ENCODE data around the gene NLN. TPM values are rescaled to one million over a fixed set of nuclear protein-coding genes. Genes with fewer than 3 reads are reported as not detected.

The NLN gene
- total RNA-seq, 6 donors from 2014 or later = 4.2 to 20.8 (median 13.1) TPM

GRCh38 chr5:65797481-65797880 is 75.5 kb downstream of the NLN start:
- no peak for ATAC-seq (ENCODE audit: low FRiP score in 2 of 2)
- H3K27ac ChIP-seq = no peak overlapping the region
- DNase-seq = no peak
- no peaks in the 10 kb centered on the region for H3K4me1 ChIP-seq
- 81 to 83% methylated on average over 2 of the region's 2 CpGs for WGBS, 2 donors
- no peak overlapping the region for H3K4me3 ChIP-seq
- no peaks in the 10 kb centered on the region for H3K36me3 ChIP-seq
- TF ChIP-seq POLR2AphosphoS5 (IDR thresholded peaks at IDR 0.05) (no peak), CTCF (IDR thresholded peaks at IDR 0.05) (no peak), POLR2A (IDR thresholded peaks at IDR 0.05) (no peak), EP300 (IDR thresholded peaks at IDR 0.05) (no peak)
- no peaks in the 10 kb centered on the region for H3K9me3 ChIP-seq
- no peaks in the 10 kb centered on the region for H3K27me3 ChIP-seq

- Histone ChIP-seq H3K27me3 (no peaks in the 10 kb centered on the region), H3K36me3 (no peaks in the 10 kb centered on the region), H3K27ac (no peak overlapping the region), H3K4me3 (no peak overlapping the region), H3K4me1 (no peaks in the 10 kb centered on the region), H3K9me3 (peaks cover 0 to 3% (median 0%) of the 10 kb centered on the region in 4 donors)
- ATAC-seq (ENCODE audit: low FRiP score in 2 of 2) (no peak), DNase-seq (no peak)
- TF ChIP-seq POLR2AphosphoS5 (IDR thresholded peaks at IDR 0.05) (no peak), EP300 (IDR thresholded peaks at IDR 0.05) (no peak), CTCF (IDR thresholded peaks at IDR 0.05) (no peak), POLR2A (IDR thresholded peaks at IDR 0.05) (no peak)
- 82 to 86% methylated on average over 1 of the region's 1 CpG for WGBS, 2 donors
These were observed 77.9 kb downstream of the NLN start for GRCh38 chr5:65799857-65800256.

- Histone ChIP-seq H3K27me3 (no peaks in the 10 kb centered on the region), H3K27ac (peak overlapping the region in 2 of 4 donors; percentile 13 to 36), H3K36me3 (no peaks in the 10 kb centered on the region), H3K4me3 (no peak overlapping the region), H3K4me1 (no peaks in the 10 kb centered on the region), H3K9me3 (peaks cover 0 to 3% (median 0%) of the 10 kb centered on the region in 4 donors)
- 67 to 76% methylated on average over 3 of the region's 3 CpGs for WGBS, 2 donors
- no peak for ATAC-seq (ENCODE audit: low FRiP score in 2 of 2)
- DNase-seq = no peak
- TF ChIP-seq CTCF (IDR thresholded peaks at IDR 0.05) = no peak
- TF ChIP-seq POLR2AphosphoS5 (IDR thresholded peaks at IDR 0.05) = no peak
- no peak for TF ChIP-seq POLR2A (IDR thresholded peaks at IDR 0.05)
- TF ChIP-seq EP300 (IDR thresholded peaks at IDR 0.05) = no peak
These were observed 78.8 kb downstream of the NLN start for GRCh38 chr5:65800775-65801174.

DNA sequence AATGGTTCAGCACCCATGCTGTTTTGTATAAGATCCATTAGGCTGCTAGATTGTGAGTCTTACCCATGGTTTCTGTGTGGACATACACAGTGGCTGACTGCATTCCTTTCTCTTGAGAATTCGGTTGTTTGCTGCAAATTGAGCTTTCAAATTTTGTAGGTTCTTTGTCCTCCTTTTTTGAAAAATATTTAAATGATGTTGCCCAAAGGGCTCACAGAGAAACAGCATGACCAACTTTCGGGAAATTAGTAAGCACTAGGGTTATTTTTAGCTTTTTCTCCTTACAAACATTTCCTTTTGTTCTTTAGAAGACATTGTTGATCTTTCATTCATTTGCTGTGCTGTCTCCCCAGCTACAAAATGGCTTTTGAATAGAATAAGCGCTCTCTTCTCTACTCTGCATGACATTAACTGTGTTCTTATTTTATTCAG is 79.4 kb downstream of the NLN start:
- H3K4me3 ChIP-seq = no peak overlapping the region
- TF ChIP-seq POLR2AphosphoS5 (IDR thresholded peaks at IDR 0.05) (no peak), CTCF (IDR thresholded peaks at IDR 0.05) (no peak), EP300 (IDR thresholded peaks at IDR 0.05) (no peak), POLR2A (IDR thresholded peaks at IDR 0.05) (no peak)
- no peaks in the 10 kb centered on the region for H3K36me3 ChIP-seq
- no peaks in the 10 kb centered on the region for H3K27me3 ChIP-seq
- ATAC-seq (ENCODE audit: low FRiP score in 2 of 2) (no peak), DNase-seq (no peak)
- 65 to 67% methylated on average over 3 of the region's 3 CpGs for WGBS, 2 donors
- H3K4me1 ChIP-seq = no peaks in the 10 kb centered on the region
- H3K27ac ChIP-seq = peak overlapping the region in 2 of 4 donors; percentile 13 to 36
- peaks cover 0 to 3% (median 0%) of the 10 kb centered on the region in 4 donors for H3K9me3 ChIP-seq

- no peaks in the 10 kb centered on the region for H3K4me1 ChIP-seq
- TF ChIP-seq EP300 (IDR thresholded peaks at IDR 0.05) (no peak), CTCF (IDR thresholded peaks at IDR 0.05) (no peak), POLR2A (IDR thresholded peaks at IDR 0.05) (no peak), POLR2AphosphoS5 (IDR thresholded peaks at IDR 0.05) (no peak)
- peaks cover 0 to 3% (median 0%) of the 10 kb centered on the region in 4 donors for H3K9me3 ChIP-seq
- no peaks in the 10 kb centered on the region for H3K27me3 ChIP-seq
- no peak overlapping the region for H3K4me3 ChIP-seq
- H3K36me3 ChIP-seq = no peaks in the 10 kb centered on the region
- no peak overlapping the region for H3K27ac ChIP-seq
- ATAC-seq (ENCODE audit: low FRiP score in 2 of 2) = peak in 1 of 2 donors; percentile 39
- 98 to 100% methylated on average over 1 to 7 of the region's 7 CpGs for WGBS, 2 donors
- DNase-seq = peak in 1 of 2 donors; percentile 41
These were observed 80.1 kb downstream of the NLN start for GRCh38 chr5:65802080-65802479.
